Measurements from ENCODE around the gene FAM163A. TPM values are rescaled to one million over a fixed set of nuclear protein-coding genes. Genes with fewer than 3 reads are reported as not detected.

Gene FAM163A
- total and polyA plus RNA-seq, 9 donors: 0.10 to 1.7 (median 0.47) TPM; not detected in 3

- intact Hi-C loops (cut with DNase I): loop anchor here in 2 of 4 donors (2.0 to 5.0 kb wide), 2 partner anchors 103 to 104 kb away; no protein-coding TSS in a partner anchor
- peaks cover 9% of the 10 kb centered on the region for H3K4me1 ChIP-seq (ENCODE audit: insufficient read depth)
- no peaks in the 10 kb centered on the region for H3K9me3 ChIP-seq
- H3K36me3 ChIP-seq: no peaks in the 10 kb centered on the region
- no peak overlapping the region for H3K27ac ChIP-seq
- WGBS, 3 donors: 80 to 86% (median 80%) methylated on average over 7 of the region's 7 CpGs
- DNase-seq: no peak
- no peaks in the 10 kb centered on the region for H3K27me3 ChIP-seq
- TF ChIP-seq EP300 (IDR thresholded peaks at IDR 0.05): no peak
- no peak for TF ChIP-seq CTCF (IDR thresholded peaks at IDR 0.05)
- no peak for TF ChIP-seq POLR2A (IDR thresholded peaks at IDR 0.05)
- no peak overlapping the region for H3K4me3 ChIP-seq
These were observed 67.2 kb downstream of the FAM163A start for GRCh38 chr1:179810367-179810715.

DNA sequence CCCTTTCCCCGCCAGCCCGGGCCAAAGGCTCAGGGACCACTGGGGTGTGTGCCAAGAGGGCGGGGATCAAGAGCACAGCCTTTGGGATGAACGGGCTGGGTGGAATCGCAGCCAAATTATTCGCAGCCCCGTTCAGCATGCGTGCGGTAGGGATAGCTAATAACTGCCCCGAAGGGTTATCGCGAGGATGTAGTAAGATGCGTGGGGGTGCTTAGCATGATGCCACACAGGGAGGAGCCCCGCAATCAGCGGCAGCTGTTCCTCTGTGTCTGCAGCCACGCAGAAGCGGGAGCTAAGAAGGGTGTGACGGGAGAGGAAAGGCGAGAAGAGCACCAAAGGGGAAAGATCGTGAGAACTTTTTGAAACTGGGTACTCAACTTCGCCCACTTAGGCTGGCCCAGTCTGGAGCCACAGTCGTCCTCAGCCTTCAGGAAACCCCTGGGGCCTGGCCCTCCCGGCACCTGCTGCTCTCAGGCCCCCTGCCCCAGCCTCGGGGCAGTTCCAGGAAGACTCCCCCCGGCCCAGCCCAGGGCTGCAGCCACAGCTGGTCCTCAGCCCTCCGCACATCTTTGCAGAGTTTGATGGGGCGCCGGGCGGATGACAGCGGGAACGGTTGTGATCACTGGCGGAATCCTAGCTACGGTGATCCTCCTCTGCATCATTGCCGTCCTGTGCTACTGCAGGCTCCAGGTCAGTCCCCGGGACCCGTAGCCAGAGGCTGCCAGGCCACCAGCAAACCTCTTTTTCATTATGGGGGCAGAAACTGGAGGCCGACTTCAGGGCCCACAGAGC, 69.6 kb downstream of the FAM163A start:
- Histone ChIP-seq H3K27ac (no peak overlapping the region), H3K27me3 (no peaks in the 10 kb centered on the region), H3K36me3 (no peaks in the 10 kb centered on the region), H3K4me3 (no peak overlapping the region), H3K9me3 (no peaks in the 10 kb centered on the region), H3K4me1 (ENCODE audit: insufficient read depth) (peaks cover 14% of the 10 kb centered on the region)
- intact Hi-C loops (cut with DNase I): loop anchor here in 2 of 4 donors (2.0 to 5.0 kb wide), 2 partner anchors 105 to 106 kb away; no protein-coding TSS in a partner anchor
- DNase-seq: peak; percentile 53 to 81 (median 62)
- 39 to 50% (median 46%) methylated on average over 37 of the region's 37 CpGs for WGBS, 3 donors
- no peak for TF ChIP-seq POLR2A (IDR thresholded peaks at IDR 0.05)
- no peak for TF ChIP-seq EP300 (IDR thresholded peaks at IDR 0.05)
- no peak for TF ChIP-seq CTCF (IDR thresholded peaks at IDR 0.05)

DNA sequence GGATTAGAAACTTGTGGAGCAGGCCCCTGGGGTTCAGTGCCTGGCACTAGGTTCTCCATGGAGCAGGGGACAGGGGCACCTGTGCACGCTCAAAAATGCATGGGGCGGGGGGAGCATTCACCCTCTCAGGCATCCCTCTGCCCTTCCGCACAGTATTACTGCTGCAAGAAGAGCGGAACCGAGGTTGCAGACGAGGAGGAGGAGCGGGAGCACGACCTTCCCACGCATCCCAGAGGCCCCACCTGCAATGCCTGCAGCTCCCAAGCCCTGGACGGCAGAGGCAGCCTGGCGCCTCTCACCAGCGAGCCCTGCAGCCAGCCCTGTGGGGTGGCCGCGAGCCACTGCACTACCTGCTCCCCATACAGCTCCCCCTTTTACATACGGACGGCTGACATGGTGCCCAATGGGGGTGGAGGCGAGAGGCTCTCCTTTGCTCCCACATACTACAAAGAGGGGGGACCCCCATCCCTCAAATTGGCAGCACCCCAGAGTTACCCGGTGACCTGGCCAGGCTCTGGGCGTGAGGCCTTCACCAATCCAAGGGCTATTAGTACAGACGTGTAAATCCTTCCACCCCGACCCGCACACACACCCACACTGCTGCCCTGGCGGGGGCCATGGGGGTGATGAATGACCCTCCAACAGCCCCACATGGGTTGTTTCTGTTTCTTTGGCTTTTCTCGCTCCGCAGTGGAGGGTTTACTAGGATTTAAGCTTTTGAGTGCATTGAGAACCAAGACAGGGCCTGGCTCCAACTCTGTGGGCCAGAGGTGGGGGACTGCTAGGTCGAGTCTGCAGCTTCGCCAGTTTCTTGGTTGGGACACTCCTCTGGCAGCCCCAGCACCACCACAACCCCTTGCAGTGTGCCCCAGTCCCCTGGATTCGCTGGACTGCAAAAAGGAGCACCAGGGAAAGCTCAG, 70.8 kb downstream of the FAM163A start:
- intact Hi-C loops (cut with DNase I): loop anchor here in 2 of 4 donors (2.0 to 5.0 kb wide), 2 partner anchors 107 kb away; no protein-coding TSS in a partner anchor
- Histone ChIP-seq H3K9me3 (no peaks in the 10 kb centered on the region), H3K36me3 (no peaks in the 10 kb centered on the region), H3K4me3 (peak overlapping the region; percentile 36), H3K27ac (no peak overlapping the region), H3K27me3 (no peaks in the 10 kb centered on the region), H3K4me1 (ENCODE audit: insufficient read depth) (peaks cover 20% of the 10 kb centered on the region)
- DNase-seq: peak in 4 of 5 donors; percentile 28 to 50 (median 48)
- 83 to 85% (median 84%) methylated on average over 28 of the region's 28 CpGs for WGBS, 3 donors
- TF ChIP-seq CTCF (IDR thresholded peaks at IDR 0.05) (no peak), POLR2A (IDR thresholded peaks at IDR 0.05) (no peak), EP300 (IDR thresholded peaks at IDR 0.05) (no peak)

DNA sequence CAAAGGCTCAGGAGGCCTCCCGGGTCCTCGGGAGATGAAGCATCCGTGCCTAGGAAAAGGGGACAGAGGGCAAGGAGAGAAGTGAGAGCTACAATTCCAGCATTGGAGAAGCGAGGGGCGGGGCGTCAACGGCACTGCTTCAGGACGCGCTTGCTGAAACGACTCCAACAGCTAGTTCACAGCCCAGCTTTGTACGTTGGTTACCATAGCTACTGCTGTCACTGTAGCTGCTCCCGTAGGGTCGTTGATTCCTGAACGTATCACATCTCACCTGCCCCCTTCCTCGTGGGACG, 71.4 kb downstream of the FAM163A start:
- H3K4me3 ChIP-seq: peak overlapping the region; percentile 36
- 1 to 2% (median 1%) methylated on average over 16 of the region's 16 CpGs for WGBS, 3 donors
- intact Hi-C loops (cut with DNase I): loop anchor here in 1 of 4 donors (5.0 kb wide), 1 partner anchor 107 kb away; no protein-coding TSS in a partner anchor

More for the DNA sequence above, 71.4 kb downstream of the FAM163A start:
- H3K36me3 ChIP-seq: no peaks in the 10 kb centered on the region
- no peaks in the 10 kb centered on the region for H3K9me3 ChIP-seq
- H3K4me1 ChIP-seq (ENCODE audit: insufficient read depth): peaks cover 21% of the 10 kb centered on the region
- peak in 1 of 5 donors; percentile 82 for DNase-seq
- H3K27me3 ChIP-seq: no peaks in the 10 kb centered on the region
- no peak overlapping the region for H3K27ac ChIP-seq
- TF ChIP-seq CTCF (IDR thresholded peaks at IDR 0.05) (no peak), POLR2A (IDR thresholded peaks at IDR 0.05) (no peak), EP300 (IDR thresholded peaks at IDR 0.05) (no peak)
